ENCODE measurements around the gene BORCS5.
A peak's percentile ranks its signal among the peaks of the same experiment; 100 is the strongest.
"Not testable (repeated sequence)": the region's sequence is repeated elsewhere in the genome, so short reads cannot be mapped to it uniquely, and the experiment has no call there.

The BORCS5 gene

GRCh38 chr12:12356896-12357718 lies at the start of gene BORCS5:
BORCS5 (plus strand) TSS chr12:12357078; CDS start chr12:12357452, 374 bp downstream.
- peak within 1 kb of the TSS; percentile 88 for H3K27ac ChIP-seq (ENCODE audit: low read length)
- no peaks in the 10 kb centered on the region for H3K36me3 ChIP-seq (ENCODE audit: control insufficient read depth in 1 of 2, insufficient read depth in 2 of 2, low read length in 2 of 2)
- no peaks in the 10 kb centered on the region for H3K9me3 ChIP-seq (ENCODE audit: control insufficient read depth in 1 of 2, low read length in 2 of 2)
- peak within 1 kb of the TSS; percentile 79 to 91 for H3K4me3 ChIP-seq (ENCODE audit: low read depth in 1 of 2, low read length in 2 of 2)
- H3K4me1 ChIP-seq (ENCODE audit: control insufficient read depth in 1 of 2, insufficient read depth in 2 of 2, low read length in 2 of 2) = peaks cover 0 to 12% of the 10 kb centered on the region in 2 donors
- no peaks in the 10 kb centered on the region for H3K27me3 ChIP-seq (ENCODE audit: low read depth, low read length)

- H3K27ac ChIP-seq (ENCODE audit: low read length); H3K4me3 ChIP-seq (ENCODE audit: low read depth in 1 of 2, low read length in 2 of 2); H3K9me3 ChIP-seq (ENCODE audit: control insufficient read depth in 1 of 2, low read length in 2 of 2); H3K36me3 ChIP-seq (ENCODE audit: control insufficient read depth in 1 of 2, insufficient read depth in 2 of 2, low read length in 2 of 2); H3K27me3 ChIP-seq (ENCODE audit: low read depth, low read length); H3K4me1 ChIP-seq (ENCODE audit: control insufficient read depth in 1 of 2, insufficient read depth in 2 of 2, low read length in 2 of 2): not testable (repeated sequence)
Measured at GRCh38 chr12:12310695-12311094, 46.2 kb upstream of the BORCS5 start.

DNA sequence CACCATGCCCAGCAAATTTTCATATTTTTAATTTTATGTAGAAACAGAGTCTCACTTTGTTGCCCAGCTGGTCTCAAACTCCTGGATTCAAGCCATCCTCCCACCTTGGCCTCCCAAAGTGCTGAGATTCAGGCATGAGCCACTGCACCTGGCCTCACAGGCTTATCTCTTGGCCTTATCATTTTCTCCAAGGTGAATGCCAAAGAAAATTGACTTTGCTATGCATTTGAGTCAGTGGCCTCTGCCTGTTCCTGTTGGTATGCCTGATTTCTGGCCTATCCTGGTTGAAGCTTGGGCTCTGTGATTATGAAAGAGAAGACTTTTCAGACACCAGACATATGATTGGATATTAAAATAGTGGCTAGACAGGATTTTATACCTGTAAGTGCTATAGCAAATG lies 41.0 kb upstream of the BORCS5 start:
- no peak overlapping the region for H3K4me3 ChIP-seq (ENCODE audit: low read depth in 1 of 2, low read length in 2 of 2)
- peaks cover 0 to 5% of the 10 kb centered on the region in 2 donors for H3K4me1 ChIP-seq (ENCODE audit: control insufficient read depth in 1 of 2, insufficient read depth in 2 of 2, low read length in 2 of 2)
- H3K36me3 ChIP-seq (ENCODE audit: control insufficient read depth in 1 of 2, insufficient read depth in 2 of 2, low read length in 2 of 2) = no peaks in the 10 kb centered on the region
- no peak overlapping the region for H3K27ac ChIP-seq (ENCODE audit: low read length)
- H3K27me3 ChIP-seq (ENCODE audit: low read depth, low read length) = no peaks in the 10 kb centered on the region
- no peaks in the 10 kb centered on the region for H3K9me3 ChIP-seq (ENCODE audit: control insufficient read depth in 1 of 2, low read length in 2 of 2)

GRCh38 chr12:12319451-12320183 lies 37.3 kb upstream of the BORCS5 start:
- Histone ChIP-seq H3K36me3 (ENCODE audit: control insufficient read depth in 1 of 2, insufficient read depth in 2 of 2, low read length in 2 of 2) (no peaks in the 10 kb centered on the region), H3K4me1 (ENCODE audit: control insufficient read depth in 1 of 2, insufficient read depth in 2 of 2, low read length in 2 of 2) (peaks cover 0 to 5% of the 10 kb centered on the region in 2 donors), H3K4me3 (ENCODE audit: low read depth in 1 of 2, low read length in 2 of 2) (no peak overlapping the region), H3K27me3 (ENCODE audit: low read depth, low read length) (no peaks in the 10 kb centered on the region), H3K27ac (ENCODE audit: low read length) (peak overlapping the region; percentile 54), H3K9me3 (ENCODE audit: control insufficient read depth in 1 of 2, low read length in 2 of 2) (no peaks in the 10 kb centered on the region)

GRCh38 chr12:12323118-12323517 lies 33.8 kb upstream of the BORCS5 start:
- H3K27me3 ChIP-seq (ENCODE audit: low read depth, low read length) = no peaks in the 10 kb centered on the region
- no peak overlapping the region for H3K4me3 ChIP-seq (ENCODE audit: low read depth in 1 of 2, low read length in 2 of 2)
- no peaks in the 10 kb centered on the region for H3K9me3 ChIP-seq (ENCODE audit: control insufficient read depth in 1 of 2, low read length in 2 of 2)
- peaks cover 5% of the 10 kb centered on the region in 2 donors for H3K4me1 ChIP-seq (ENCODE audit: control insufficient read depth in 1 of 2, insufficient read depth in 2 of 2, low read length in 2 of 2)
- no peaks in the 10 kb centered on the region for H3K36me3 ChIP-seq (ENCODE audit: control insufficient read depth in 1 of 2, insufficient read depth in 2 of 2, low read length in 2 of 2)
- H3K27ac ChIP-seq (ENCODE audit: low read length) = no peak overlapping the region

GRCh38 chr12:12323591-12323990 lies 33.3 kb upstream of the BORCS5 start:
- H3K9me3 ChIP-seq (ENCODE audit: control insufficient read depth in 1 of 2, low read length in 2 of 2) = no peaks in the 10 kb centered on the region
- H3K27ac ChIP-seq (ENCODE audit: low read length) = no peak overlapping the region
- H3K4me1 ChIP-seq (ENCODE audit: control insufficient read depth in 1 of 2, insufficient read depth in 2 of 2, low read length in 2 of 2) = peaks cover 5% of the 10 kb centered on the region in 2 donors
- no peaks in the 10 kb centered on the region for H3K36me3 ChIP-seq (ENCODE audit: control insufficient read depth in 1 of 2, insufficient read depth in 2 of 2, low read length in 2 of 2)
- no peak overlapping the region for H3K4me3 ChIP-seq (ENCODE audit: low read depth in 1 of 2, low read length in 2 of 2)
- H3K27me3 ChIP-seq (ENCODE audit: low read depth, low read length) = no peaks in the 10 kb centered on the region

DNA sequence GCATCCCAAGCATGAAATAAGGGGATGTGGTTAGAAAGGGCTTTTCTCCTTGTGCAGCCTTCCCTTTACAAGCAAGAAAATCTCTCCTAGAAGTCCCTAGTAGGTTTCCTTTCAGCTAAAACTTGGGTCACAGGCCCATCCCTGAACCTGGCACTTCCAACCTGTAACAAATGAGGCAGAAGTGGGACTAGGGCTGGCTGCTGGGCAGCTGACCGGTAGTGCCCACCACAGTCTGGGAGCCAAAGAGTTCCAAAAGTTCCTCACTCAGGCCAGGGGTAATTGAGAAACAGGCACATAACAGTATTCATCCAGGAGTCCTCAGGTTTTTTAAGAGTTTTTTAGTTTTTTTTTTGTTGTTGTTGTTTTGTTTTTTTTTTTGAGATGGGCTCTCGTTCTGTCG lies 30.6 kb upstream of the BORCS5 start:
- Histone ChIP-seq H3K4me1 (ENCODE audit: control insufficient read depth in 1 of 2, insufficient read depth in 2 of 2, low read length in 2 of 2) (peaks cover 0 to 5% of the 10 kb centered on the region in 2 donors), H3K36me3 (ENCODE audit: control insufficient read depth in 1 of 2, insufficient read depth in 2 of 2, low read length in 2 of 2) (no peaks in the 10 kb centered on the region), H3K9me3 (ENCODE audit: control insufficient read depth in 1 of 2, low read length in 2 of 2) (no peaks in the 10 kb centered on the region), H3K27ac (ENCODE audit: low read length) (no peak overlapping the region), H3K4me3 (ENCODE audit: low read depth in 1 of 2, low read length in 2 of 2) (no peak overlapping the region), H3K27me3 (ENCODE audit: low read depth, low read length) (no peaks in the 10 kb centered on the region)

DNA sequence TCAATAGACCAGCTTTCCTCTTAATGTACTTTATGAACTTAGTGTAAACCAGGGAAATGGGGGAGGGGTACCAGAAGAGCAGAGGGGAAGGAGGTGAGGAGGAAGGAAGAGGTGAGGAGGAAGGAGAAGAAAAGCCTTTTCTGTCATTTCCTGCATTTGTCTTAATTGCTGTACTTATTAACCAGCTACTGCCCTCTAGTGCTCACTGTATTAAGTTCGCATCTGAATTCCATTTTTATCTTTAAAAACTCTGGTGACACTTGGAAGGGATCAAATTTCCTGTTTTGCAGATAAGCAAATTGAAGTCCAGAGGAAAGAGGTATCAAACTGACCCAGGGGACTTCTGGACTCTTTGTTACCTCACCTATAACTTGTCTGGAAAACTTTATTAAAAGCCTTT lies 29.1 kb upstream of the BORCS5 start:
- Histone ChIP-seq H3K27me3 (ENCODE audit: low read depth, low read length) (no peaks in the 10 kb centered on the region), H3K9me3 (ENCODE audit: control insufficient read depth in 1 of 2, low read length in 2 of 2) (no peaks in the 10 kb centered on the region), H3K4me3 (ENCODE audit: low read depth in 1 of 2, low read length in 2 of 2) (no peak overlapping the region), H3K36me3 (ENCODE audit: control insufficient read depth in 1 of 2, insufficient read depth in 2 of 2, low read length in 2 of 2) (no peaks in the 10 kb centered on the region), H3K27ac (ENCODE audit: low read length) (peak overlapping the region; percentile 33), H3K4me1 (ENCODE audit: control insufficient read depth in 1 of 2, insufficient read depth in 2 of 2, low read length in 2 of 2) (peaks cover 0 to 5% of the 10 kb centered on the region in 2 donors)

DNA sequence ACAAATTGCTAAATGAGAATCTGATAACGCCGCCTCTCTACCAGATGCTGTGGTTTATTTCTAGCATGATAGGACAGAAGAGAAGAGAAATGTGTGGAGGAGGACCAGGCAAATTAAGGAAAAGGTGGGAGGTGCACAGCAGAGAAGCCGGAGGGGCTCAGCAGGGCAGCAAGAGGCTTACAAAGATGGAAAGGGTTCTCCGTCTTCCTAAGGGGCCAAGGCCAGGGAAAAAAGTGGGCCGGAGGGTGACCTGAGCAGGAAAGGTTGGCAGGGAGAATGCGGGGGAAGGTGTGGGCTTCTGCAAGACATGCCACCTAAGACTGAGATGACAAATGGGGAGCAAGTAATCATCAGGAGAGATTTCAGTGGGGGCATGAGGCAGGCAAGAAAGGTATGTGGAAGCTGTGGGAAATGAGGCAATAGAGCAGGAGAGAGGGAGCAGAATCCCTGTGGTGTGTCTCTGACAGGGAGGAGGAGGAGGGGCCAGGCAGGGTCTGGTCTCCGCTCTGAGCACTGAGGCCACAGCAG lies 25.6 kb upstream of the BORCS5 start:
- Histone ChIP-seq H3K4me1 (ENCODE audit: control insufficient read depth in 1 of 2, insufficient read depth in 2 of 2, low read length in 2 of 2) (peaks cover 7 to 9% of the 10 kb centered on the region in 2 donors), H3K9me3 (ENCODE audit: control insufficient read depth in 1 of 2, low read length in 2 of 2) (no peaks in the 10 kb centered on the region), H3K27ac (ENCODE audit: low read length) (no peak overlapping the region), H3K27me3 (ENCODE audit: low read depth, low read length) (no peaks in the 10 kb centered on the region), H3K4me3 (ENCODE audit: low read depth in 1 of 2, low read length in 2 of 2) (no peak overlapping the region), H3K36me3 (ENCODE audit: control insufficient read depth in 1 of 2, insufficient read depth in 2 of 2, low read length in 2 of 2) (no peaks in the 10 kb centered on the region)

DNA sequence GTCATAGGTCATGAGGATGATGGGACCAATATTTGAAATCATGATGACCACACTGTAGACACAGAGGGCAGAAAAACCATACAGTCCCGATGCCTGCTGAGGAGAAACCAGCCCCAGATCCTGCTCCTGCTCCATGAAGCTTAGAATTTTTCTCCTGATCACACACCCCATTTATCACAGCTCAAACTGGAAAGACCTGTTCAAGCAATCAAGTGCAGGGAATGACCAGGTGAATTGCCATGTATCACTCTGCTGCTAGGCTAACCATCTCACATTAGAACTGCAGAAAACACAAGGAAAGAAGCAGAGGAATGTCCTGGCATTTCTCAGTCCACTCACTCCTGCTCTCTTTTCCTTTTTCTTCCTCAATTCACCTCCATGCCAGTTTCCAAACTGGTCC lies 25.0 kb upstream of the BORCS5 start:
- Histone ChIP-seq H3K27me3 (ENCODE audit: low read depth, low read length) (no peaks in the 10 kb centered on the region), H3K27ac (ENCODE audit: low read length) (no peak overlapping the region), H3K36me3 (ENCODE audit: control insufficient read depth in 1 of 2, insufficient read depth in 2 of 2, low read length in 2 of 2) (no peaks in the 10 kb centered on the region), H3K9me3 (ENCODE audit: control insufficient read depth in 1 of 2, low read length in 2 of 2) (no peaks in the 10 kb centered on the region), H3K4me3 (ENCODE audit: low read depth in 1 of 2, low read length in 2 of 2) (no peak overlapping the region), H3K4me1 (ENCODE audit: control insufficient read depth in 1 of 2, insufficient read depth in 2 of 2, low read length in 2 of 2) (peaks cover 7 to 9% of the 10 kb centered on the region in 2 donors)

Measured in muscle layer of duodenum (tissue), 2 donors.